GM19397 (cell line): ENCODE results near the gene RAPSN.

Experiments
- ATAC-seq: cut with Tn5 transposase; IDR thresholded peaks from one replicate; pipeline ENCODE4 v1.9.1; 2021; ENCODE audit warnings: mild to moderate bottlenecking, moderate library complexity; ENCODE audit not compliant: unreplicated experiment

The RAPSN gene

GRCh38 chr11:47391711-47392432 is 57.1 kb downstream of the RAPSN start:
- no peak for ATAC-seq

GRCh38 chr11:47391077-47391583 is 57.8 kb downstream of the RAPSN start:
- no peak for ATAC-seq

- no peak for ATAC-seq
Observed at GRCh38 chr11:47390422-47390760, 58.5 kb downstream of the RAPSN start.

DNA sequence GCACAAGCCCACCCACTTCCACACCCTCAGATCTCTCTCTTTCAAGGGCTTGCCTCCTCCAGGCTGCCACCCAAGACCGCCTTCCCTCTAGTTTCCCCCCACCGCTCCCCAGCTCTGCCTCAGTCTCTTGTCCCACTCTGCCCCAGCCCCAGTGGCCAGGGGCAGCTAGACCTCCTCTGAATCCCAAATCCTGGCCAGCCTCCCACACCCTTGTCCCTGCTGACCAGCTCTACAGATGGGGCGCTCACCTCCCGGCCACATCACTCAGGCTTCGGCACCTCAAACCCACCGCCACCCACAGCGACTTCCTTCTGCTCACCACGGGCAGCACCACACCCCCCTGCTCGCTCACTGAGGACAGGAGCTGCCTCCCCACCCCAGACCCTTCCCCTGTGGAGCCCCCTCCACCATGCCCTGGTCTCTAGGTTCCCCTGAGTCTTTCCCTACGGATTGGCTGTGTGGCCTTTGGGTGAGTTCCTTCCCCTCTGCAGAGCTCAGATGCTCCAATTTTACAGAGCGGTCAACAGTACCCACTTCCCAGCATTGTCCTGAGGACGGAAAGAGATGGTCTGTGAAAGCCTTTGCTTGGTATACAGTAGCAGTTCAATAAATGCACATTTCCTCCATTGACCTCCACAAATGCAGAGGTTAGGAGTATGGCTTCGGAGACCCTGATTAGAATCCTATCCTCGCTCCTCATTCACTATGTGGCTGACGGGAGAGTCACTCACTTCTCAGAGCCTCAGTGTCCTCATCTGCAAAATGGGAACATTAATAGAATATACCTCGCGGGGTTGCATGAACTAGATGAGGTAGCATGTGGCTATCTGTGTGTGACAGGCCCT is 59.1 kb downstream of the RAPSN start:
- no peak for ATAC-seq

- ATAC-seq, result no peak
Observed at GRCh38 chr11:47388697-47389576, 60.0 kb downstream of the RAPSN start.

DNA sequence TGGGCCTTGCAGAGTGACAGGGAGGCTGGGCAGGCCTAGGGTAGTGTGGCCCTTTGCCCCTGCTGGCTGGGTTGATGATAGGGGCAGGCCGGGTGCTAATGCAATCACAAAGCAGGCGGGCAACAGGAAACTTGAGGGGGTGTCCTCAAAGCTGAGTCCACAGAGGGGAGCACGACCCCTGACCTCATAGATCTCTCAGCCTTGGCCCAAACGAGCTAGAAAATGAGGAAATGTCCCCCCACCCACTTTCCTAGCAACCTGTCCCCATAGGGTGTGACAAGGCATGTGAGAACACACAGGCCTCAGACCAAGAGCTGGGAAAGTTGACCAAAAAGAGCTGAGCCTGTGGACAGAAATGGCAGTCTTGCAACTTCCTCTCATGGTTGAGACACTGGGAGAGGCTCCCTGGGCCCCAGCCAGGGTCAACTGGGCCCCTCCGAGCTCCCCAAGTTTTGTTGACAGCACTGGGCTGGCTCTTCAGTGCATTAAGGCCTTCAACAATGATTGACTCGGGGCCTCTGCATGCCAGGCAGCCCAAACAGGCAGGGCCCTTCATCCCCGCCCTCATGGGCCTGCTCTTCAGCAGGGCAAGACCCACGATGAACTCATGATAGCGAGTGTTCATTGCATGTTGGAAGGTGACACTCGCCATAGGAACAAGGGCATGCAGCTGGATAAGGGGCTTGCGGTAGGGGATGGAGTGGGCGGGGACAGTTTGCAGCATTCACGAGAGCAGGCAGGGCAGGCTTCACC is 60.8 kb downstream of the RAPSN start:
- no peak for ATAC-seq
